Middle frontal gyrus (tissue), 1 donor: ENCODE data around the gene PBX3.

Experiments
- DNase-seq: peaks from one replicate; pipeline ENCODE4 v3.0.0-alpha.2; 2015; ENCODE audit warnings: low spot score; ENCODE audit errors: extremely low spot score

PBX3 gene

DNA sequence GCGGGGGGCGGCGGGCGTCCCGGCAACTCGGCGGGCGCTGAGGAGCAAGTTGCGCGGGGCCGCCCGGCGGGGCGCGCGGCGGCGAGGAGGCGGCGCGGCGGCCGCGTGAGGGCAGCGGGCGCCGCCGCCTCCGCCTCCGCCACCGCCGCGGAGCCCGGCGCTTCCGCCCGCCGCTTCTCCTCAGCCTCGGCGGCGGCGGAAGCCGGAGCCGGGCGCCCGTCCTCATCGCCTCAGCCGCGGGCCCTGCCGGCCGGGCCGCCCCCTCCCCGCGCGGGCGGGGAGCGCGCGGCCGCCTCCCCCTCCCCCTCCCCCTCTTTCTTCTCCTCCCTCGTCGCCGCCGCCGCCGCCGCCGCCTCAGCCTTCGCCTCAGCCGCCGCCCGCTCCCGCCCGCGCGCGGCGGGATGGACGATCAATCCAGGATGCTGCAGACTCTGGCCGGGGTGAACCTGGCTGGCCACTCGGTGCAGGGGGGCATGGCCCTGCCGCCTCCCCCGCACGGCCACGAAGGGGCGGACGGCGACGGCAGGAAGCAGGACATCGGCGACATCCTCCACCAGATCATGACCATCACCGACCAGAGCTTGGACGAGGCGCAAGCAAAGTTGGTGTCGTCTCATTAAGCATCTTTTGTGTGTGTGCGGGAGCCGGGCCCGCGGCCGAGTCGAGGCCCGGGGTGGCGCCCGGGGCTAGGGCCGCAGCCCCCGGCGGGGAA lies at the start of gene PBX3:
PBX3 (plus strand) TSS at position 321 of the 712 bp plus-strand sequence.
- no peak for DNase-seq

DNA sequence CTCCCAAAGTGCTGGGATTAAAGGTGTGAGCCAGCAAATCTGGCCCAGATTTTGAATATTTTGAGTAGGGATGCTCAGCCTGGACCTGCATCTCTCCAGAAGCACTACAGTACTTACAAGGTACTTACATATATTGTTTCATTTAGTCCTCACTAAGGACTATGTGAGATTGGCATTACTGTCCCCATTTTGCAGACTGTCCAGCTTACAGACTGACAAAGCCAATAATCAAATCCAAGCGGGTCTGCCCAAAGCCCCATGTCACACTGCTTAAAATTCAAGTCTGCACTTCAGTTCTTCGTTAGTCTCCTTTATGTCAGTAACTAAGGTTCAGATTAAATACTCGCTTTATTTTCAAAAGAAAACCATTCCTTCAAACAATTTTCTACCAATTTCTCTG lies 47.3 kb upstream of the PBX3 start:
- no peak for DNase-seq

DNA sequence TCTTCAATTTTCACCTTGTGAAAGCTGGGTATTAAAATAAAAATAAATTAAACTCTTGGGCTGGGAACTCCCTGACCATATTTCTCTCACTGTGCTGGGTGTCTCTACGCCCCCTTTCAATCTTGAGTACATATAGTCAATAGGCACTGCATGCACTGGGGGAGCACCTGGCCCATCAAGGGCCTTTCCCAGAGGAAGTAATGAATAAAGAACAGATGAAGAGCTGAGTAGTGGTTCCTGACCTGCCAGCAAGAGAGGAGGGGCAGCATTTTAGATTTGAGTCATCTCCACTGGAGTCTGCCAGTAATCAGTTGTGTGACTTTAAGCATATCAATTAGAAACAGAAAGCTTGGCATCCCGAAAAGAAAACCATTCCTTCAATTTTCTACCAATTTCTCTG lies 46.4 kb upstream of the PBX3 start:
- no peak for DNase-seq

DNA sequence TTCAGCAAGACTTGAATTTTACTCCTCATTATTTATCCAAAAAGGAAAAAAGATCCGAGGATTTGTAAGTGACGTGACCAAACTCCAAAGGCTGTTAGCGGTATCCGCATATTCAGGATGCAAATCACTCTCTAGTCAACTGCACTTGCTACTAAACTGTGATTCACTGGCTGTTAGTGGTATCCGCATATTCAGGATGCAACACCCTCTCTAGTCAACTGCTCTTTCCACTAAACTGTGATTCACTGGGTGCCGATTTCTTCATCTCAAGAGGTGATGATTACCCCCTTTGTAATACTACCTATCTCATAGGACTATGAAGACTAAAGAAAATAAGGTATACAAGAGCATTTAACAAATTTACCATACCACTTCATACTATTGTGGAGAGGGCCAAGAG lies 45.8 kb upstream of the PBX3 start:
- no peak for DNase-seq

DNA sequence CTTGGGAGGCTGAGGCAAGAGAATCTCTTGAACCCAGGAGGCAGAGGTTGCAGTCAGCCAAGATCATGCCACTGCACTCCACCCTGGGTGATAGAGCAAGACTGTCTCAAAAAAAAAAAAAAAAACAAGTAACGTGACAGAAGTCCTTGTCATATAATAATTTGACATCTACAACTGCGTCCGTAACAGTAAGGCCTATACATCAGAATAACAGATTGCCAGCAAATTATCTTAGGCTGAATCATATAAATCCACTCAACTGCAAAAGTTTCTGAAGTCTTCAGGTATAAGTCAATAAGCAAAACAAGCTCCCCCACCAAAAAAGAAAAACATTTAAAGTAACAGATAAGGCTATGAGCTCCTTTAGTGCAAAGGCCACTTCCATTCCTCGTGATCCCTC lies 43.5 kb upstream of the PBX3 start:
- no peak for DNase-seq

- DNase-seq, result no peak
Observed at GRCh38 chr9:125705893-125706292, 41.3 kb upstream of the PBX3 start.

DNA sequence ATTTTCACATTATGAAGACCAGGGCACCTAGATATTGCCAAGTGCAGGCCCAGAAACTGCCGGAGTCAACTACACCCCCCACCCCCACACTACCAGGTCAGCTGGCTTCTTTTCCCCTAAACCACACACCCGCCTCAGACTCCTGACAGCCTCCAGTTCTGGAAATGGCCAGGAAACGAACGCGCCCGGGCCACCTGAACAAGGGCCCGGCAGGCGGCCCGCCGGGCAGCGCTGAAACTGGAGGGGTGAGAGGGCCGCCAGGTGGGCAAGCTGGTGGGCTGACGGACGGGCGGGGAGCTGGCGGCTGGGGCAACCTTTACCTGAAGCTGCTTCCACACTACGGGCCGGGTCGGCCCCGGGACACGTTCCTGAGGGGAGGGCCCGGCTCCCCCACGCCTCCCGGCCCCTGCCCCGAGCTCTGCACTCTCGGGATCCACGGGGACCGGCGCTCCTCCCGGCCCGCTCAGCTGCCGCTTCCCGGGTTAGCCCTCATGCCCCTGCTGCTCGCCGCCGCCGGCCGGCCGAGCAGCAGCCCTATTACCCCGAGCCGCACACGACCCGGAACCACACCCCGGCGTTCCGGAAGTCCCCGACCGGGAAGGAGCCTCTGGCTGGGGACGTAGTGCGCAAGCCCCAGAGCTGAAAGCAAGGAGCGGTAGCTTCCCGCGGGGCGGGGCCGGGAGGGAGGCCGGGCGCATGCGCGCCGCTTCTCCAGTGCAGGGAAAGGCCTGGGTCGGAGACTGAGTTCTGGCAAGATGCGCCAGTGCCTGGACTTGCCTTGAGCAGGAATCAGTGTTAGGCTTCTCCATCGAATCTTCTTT lies 40.3 kb upstream of the PBX3 start, which contains the start of gene MAPKAP1:
MAPKAP1 (minus strand) TSS at position 558 of the 821 bp plus-strand sequence. CDS start 34,634 bp downstream, outside the sequence.
- DNase-seq, result peak; percentile 92

GRCh38 chr9:125707472-125707804 lies 39.7 kb upstream of the PBX3 start:
- no peak for DNase-seq

- no peak for DNase-seq
Observed at GRCh38 chr9:125726456-125727132, 20.6 kb upstream of the PBX3 start.

DNA sequence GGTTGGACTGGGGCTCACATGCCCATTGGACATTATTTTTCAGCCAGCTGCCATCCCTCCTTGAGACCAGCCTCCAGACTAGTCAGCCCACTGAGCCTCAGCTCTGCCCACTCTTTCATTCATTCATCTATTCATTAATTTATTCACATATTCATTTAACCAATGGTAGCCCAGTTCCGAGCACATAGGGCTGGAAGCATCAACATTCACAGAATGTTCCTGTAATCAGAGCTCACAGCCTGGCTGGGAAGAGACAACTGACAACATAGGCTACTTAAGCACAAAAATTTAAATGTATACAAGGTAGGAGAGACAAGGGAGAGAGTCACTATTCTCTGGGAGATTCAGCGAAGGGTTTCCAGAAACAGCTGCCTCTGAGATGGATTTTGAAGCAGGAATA lies 17.0 kb upstream of the PBX3 start:
- no peak for DNase-seq

- no peak for DNase-seq
Observed at GRCh38 chr9:125732562-125732961, 14.6 kb upstream of the PBX3 start.

- DNase-seq, result no peak
Observed at GRCh38 chr9:125739436-125739835, 7.7 kb upstream of the PBX3 start.

- DNase-seq, result no peak
Observed at GRCh38 chr9:125742657-125743056, 4.5 kb upstream of the PBX3 start.

DNA sequence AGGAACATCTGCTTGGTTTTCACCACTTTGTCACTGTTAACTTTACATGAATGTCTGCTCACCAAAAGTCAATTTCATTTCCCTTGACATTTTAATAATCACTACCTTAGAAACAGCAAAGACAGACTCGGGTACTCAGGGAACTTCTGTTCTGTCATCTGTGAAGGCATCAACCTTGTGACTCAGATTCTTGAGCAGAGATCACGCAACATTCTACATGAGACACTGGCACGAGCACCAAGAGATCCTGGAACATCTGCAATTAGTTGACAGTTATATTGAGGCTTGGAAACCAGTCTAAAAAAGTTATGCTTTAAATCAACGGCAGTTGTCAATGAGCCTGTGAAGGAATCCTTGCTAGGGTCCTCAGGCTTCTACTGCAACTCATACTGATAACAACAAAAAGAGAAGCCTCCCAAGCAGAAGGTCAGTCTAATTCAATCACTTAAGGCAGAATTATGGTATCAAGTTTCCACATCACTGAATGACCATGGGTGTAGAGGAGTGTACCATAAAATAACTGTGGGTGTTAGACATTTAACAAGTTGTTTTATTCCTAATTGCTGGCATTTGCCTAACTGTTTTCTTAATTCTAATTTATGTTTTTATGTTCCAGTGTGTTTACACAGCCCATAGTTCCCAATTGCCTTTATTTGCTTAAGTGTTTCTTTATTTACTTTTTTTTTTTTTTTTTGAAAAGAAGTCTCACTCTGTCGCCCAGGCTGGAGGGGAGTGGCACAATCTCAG lies 3.3 kb upstream of the PBX3 start:
- no peak for DNase-seq

GRCh38 chr9:125744616-125745015 lies 2.6 kb upstream of the PBX3 start:
- DNase-seq, result no peak

DNA sequence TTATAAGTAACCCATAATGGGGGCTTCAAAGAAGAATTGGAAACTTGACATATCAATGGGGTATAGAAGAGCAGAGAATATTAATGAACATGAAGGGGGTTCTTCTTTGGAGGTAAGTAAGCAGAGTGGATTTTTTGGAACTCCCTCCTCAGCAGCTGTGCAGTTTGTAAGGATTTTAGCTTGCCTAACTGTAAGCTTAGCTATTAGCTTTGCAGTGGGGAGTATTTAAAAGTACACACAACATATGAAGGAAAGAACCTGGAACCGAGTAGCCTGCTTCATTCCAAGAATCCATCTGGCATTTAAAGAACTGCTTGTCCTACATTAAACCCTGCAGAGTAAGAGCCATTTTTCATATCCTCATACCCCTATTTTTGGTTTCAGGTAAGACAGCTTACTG lies 2.2 kb upstream of the PBX3 start:
- no peak for DNase-seq

DNA sequence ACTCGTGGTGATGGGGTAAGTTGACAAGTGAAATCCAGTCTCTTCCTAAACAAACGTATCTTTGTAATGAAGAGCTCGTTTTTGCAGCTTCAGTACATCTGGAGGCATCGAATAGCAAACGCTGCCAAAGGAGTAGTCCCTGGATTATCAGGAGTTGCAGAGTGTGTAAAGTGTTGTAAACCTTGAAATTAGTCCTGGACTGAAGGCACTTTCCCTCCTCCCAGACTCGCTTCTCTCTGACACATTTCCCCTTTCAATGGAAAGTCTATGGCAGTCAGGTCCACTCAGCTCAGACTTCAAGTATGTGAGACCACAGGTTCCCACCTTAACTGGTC lies 1.5 kb upstream of the PBX3 start:
- no peak for DNase-seq

- DNase-seq, result peak; percentile 86
Observed at GRCh38 chr9:125746017-125746773, 978 bp upstream of the PBX3 start.

DNA sequence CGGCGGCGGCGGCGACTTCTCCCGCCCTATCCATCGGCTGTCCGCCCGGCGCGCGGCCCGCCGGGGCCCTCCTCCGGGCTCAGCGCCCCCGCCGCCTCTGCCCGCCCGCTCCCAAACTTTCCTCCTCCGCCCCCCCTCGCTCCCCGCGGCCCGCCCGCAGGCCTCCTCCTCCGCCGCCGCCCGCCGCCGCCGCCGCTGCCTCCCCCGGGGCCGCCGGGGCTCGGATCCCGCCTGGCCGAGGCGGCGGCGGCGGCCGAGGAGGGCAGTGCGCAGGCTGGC lies 460 bp upstream of the PBX3 start:
- DNase-seq, result no peak

GRCh38 chr9:125747765-125748445 lies 732 bp downstream of the PBX3 start:
- DNase-seq, result no peak
